CD1c-positive myeloid dendritic cell (primary cell): Measurements from ENCODE around the gene ZMYND19.
"Not testable (repeated sequence)": the region's sequence is repeated elsewhere in the genome, so short reads cannot be mapped to it uniquely, and the experiment has no call there.

Experiments used
- DNase-seq: peaks from one replicate; pipeline ENCODE4 v3.0.0-alpha.2; 2016; ENCODE audit errors: extremely low spot score

ZMYND19 gene

GRCh38 chr9:137589441-137590122 is 730 bp downstream of the ZMYND19 start:
- DNase-seq = peak; percentile 20

GRCh38 chr9:137588891-137589290 is 1.4 kb downstream of the ZMYND19 start:
- DNase-seq = no peak

- DNase-seq = no peak
Observed at GRCh38 chr9:137588311-137588710, 2.0 kb downstream of the ZMYND19 start.

- no peak for DNase-seq
Observed at GRCh38 chr9:137586854-137587253, 3.5 kb downstream of the ZMYND19 start.

GRCh38 chr9:137583957-137584356 is 6.4 kb downstream of the ZMYND19 start:
- no peak for DNase-seq

- DNase-seq = no peak
Observed at GRCh38 chr9:137583347-137583746, 7.0 kb downstream of the ZMYND19 start.

GRCh38 chr9:137582286-137582860 is 7.9 kb downstream of the ZMYND19 start:
- DNase-seq = no peak

GRCh38 chr9:137581361-137582285 is 8.7 kb downstream of the ZMYND19 start:
- DNase-seq = no peak

GRCh38 chr9:137580954-137581322 is 9.4 kb downstream of the ZMYND19 start:
- no peak for DNase-seq

GRCh38 chr9:137580209-137580953 is 9.9 kb downstream of the ZMYND19 start:
- no peak for DNase-seq

- DNase-seq = no peak
Observed at GRCh38 chr9:137579259-137579604, 11.1 kb downstream of the ZMYND19 start.

GRCh38 chr9:137578518-137579258 is 11.6 kb downstream of the ZMYND19 start, which contains the start of gene DPH7:
TSS of gene DPH7 (minus strand) at chr9:137578925. CDS start at chr9:137578777, 148 bp downstream.
- DNase-seq = peak; percentile 97

GRCh38 chr9:137575716-137576411 is 14.4 kb downstream of the ZMYND19 start:
- DNase-seq = no peak

GRCh38 chr9:137575364-137575715 is 15.0 kb downstream of the ZMYND19 start:
- no peak for DNase-seq

GRCh38 chr9:137574192-137574591 is 16.1 kb downstream of the ZMYND19 start:
- DNase-seq = no peak

- no peak for DNase-seq
Observed at GRCh38 chr9:137570566-137570965, 19.7 kb downstream of the ZMYND19 start.

- DNase-seq = no peak
Observed at GRCh38 chr9:137569609-137570203, 20.6 kb downstream of the ZMYND19 start.

- DNase-seq = not testable (repeated sequence)
Observed at GRCh38 chr9:137568445-137568844, 21.9 kb downstream of the ZMYND19 start.

- DNase-seq = no peak
Observed at GRCh38 chr9:137564817-137565411, 25.4 kb downstream of the ZMYND19 start.

- no peak for DNase-seq
Observed at GRCh38 chr9:137564134-137564533, 26.2 kb downstream of the ZMYND19 start.
